Measurements from ENCODE around the gene MAP7D1. TPM values are rescaled to one million over a fixed set of nuclear protein-coding genes. Genes with fewer than 3 reads are reported as not detected.
A peak's percentile ranks its signal among the peaks of the same experiment; 100 is the strongest.

MAP7D1 gene
- total RNA-seq, 4 donors from 2014 or later, result 147 to 243 (median 172) TPM

- Histone ChIP-seq H3K27ac (peak within 1 kb of the TSS; percentile 93 to 100 (median 98)), H3K4me3 (peak within 1 kb of the TSS; percentile 85 to 89), H3K27me3 (no peaks in the 10 kb centered on the region), H3K36me3 (peaks cover 0 to 4% of the 10 kb centered on the region in 2 donors), H3K9me3 (no peaks in the 10 kb centered on the region), H3K4me1 (peaks cover 8 to 71% (median 33%) of the 10 kb centered on the region in 3 donors)
- TF ChIP-seq POLR2A (IDR thresholded peaks at IDR 0.05), result peak; percentile 71 to 75
- peak in 3 of 4 experiments; percentile 96 to 99 (median 97) for TF ChIP-seq CTCF (IDR thresholded peaks at IDR 0.05)
- no peak for TF ChIP-seq EP300 (IDR thresholded peaks at IDR 0.05)
- TF ChIP-seq POLR2AphosphoS5 (IDR thresholded peaks at IDR 0.05), result peak; percentile 79
- WGBS, 2 donors (ENCODE audit: low coverage in 1 of 2), result 0 to 1% methylated on average over 1 to 30 of the region's 62 CpGs
- peak; percentile 93 for ATAC-seq
These were observed 6.6 kb upstream of the MAP7D1 start, which contains the start of gene TRAPPC3 for GRCh38 chr1:36149237-36149972. Gene TRAPPC3 (minus strand): TSS chr1:36149486. CDS start chr1:36149378, 108 bp downstream.

- H3K4me3 ChIP-seq, result peak overlapping the region in 1 of 2 donors; percentile 9
- H3K9me3 ChIP-seq, result no peaks in the 10 kb centered on the region
- peaks cover 0 to 4% of the 10 kb centered on the region in 2 donors for H3K36me3 ChIP-seq
- H3K4me1 ChIP-seq, result peaks cover 8 to 76% (median 37%) of the 10 kb centered on the region in 3 donors
- peak overlapping the region; percentile 93 to 100 (median 98) for H3K27ac ChIP-seq
- ATAC-seq, result no peak
- 10 to 29% methylated on average over 6 of the region's 6 CpGs for WGBS, 2 donors (ENCODE audit: low coverage in 1 of 2)
- H3K27me3 ChIP-seq, result no peaks in the 10 kb centered on the region
- TF ChIP-seq POLR2A (IDR thresholded peaks at IDR 0.05) (no peak), CTCF (IDR thresholded peaks at IDR 0.05) (no peak), EP300 (IDR thresholded peaks at IDR 0.05) (no peak), POLR2AphosphoS5 (IDR thresholded peaks at IDR 0.05) (no peak)
These were observed 6.0 kb upstream of the MAP7D1 start for GRCh38 chr1:36149973-36150295.

GRCh38 chr1:36150296-36151133 lies 5.4 kb upstream of the MAP7D1 start:
- H3K9me3 ChIP-seq, result no peaks in the 10 kb centered on the region
- H3K4me1 ChIP-seq, result peaks cover 8 to 82% (median 40%) of the 10 kb centered on the region in 3 donors
- WGBS, 2 donors (ENCODE audit: low coverage in 1 of 2), result 9 to 13% methylated on average over 4 to 7 of the region's 12 CpGs
- no peak for TF ChIP-seq CTCF (IDR thresholded peaks at IDR 0.05)
- peak; percentile 86 for TF ChIP-seq POLR2AphosphoS5 (IDR thresholded peaks at IDR 0.05)
- TF ChIP-seq POLR2A (IDR thresholded peaks at IDR 0.05), result peak in 1 of 2 donors; percentile 47
- no peak for TF ChIP-seq EP300 (IDR thresholded peaks at IDR 0.05)
- peak overlapping the region; percentile 93 to 100 (median 98) for H3K27ac ChIP-seq
- peak overlapping the region in 1 of 2 donors; percentile 9 for H3K4me3 ChIP-seq
- H3K36me3 ChIP-seq, result peaks cover 0 to 4% of the 10 kb centered on the region in 2 donors
- peak; percentile 77 for ATAC-seq
- no peaks in the 10 kb centered on the region for H3K27me3 ChIP-seq

GRCh38 chr1:36151134-36151844 lies 4.7 kb upstream of the MAP7D1 start:
- ATAC-seq, result no peak
- H3K4me3 ChIP-seq, result no peak overlapping the region
- TF ChIP-seq POLR2A (IDR thresholded peaks at IDR 0.05), result no peak
- no peak for TF ChIP-seq POLR2AphosphoS5 (IDR thresholded peaks at IDR 0.05)
- TF ChIP-seq EP300 (IDR thresholded peaks at IDR 0.05), result no peak
- no peak for TF ChIP-seq CTCF (IDR thresholded peaks at IDR 0.05)
- peaks cover 0 to 4% of the 10 kb centered on the region in 2 donors for H3K36me3 ChIP-seq
- H3K9me3 ChIP-seq, result no peaks in the 10 kb centered on the region
- no CpG with 5 or more reads among the region's 1 CpG for WGBS, 2 donors (ENCODE audit: low coverage in 1 of 2)
- H3K27me3 ChIP-seq, result no peaks in the 10 kb centered on the region
- peaks cover 8 to 82% (median 40%) of the 10 kb centered on the region in 3 donors for H3K4me1 ChIP-seq
- peak overlapping the region; percentile 93 to 100 (median 98) for H3K27ac ChIP-seq

Data from gastroesophageal sphincter (tissue), 4 donors.